ENCODE results near the gene SHISAL1.

SHISAL1 gene

DNA sequence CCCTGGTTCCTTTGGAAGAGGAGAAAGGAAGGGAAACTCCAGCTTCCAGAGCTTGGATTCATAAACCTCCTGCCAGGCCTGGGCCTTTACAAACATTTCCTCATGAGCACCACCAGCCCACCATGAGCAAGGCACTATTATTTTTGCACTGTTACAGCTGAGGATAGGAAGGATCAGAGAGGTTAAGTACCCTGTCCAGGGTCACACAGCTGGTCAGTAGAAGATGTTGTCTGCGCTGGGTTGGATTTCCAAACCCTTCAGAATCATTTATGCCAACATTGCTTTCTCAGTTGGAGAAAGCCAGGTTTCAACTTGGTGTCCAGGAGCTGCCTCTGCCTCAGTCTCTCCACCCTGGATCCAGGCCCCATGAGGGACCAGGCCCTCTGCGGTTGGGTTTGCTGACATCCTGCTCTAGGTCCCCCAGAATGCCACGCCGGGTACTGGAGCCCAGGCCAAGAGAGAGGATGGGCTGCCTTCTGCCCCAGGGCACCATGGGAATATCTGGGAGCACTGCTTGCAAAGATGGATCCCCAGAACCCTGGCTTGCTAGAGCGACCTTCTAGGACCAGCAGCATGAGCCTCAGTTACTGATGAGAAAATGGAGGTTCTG, 29.7 kb upstream of the SHISAL1 start:
- DNase-seq (ENCODE audit: low spot score), result no peak

DNA sequence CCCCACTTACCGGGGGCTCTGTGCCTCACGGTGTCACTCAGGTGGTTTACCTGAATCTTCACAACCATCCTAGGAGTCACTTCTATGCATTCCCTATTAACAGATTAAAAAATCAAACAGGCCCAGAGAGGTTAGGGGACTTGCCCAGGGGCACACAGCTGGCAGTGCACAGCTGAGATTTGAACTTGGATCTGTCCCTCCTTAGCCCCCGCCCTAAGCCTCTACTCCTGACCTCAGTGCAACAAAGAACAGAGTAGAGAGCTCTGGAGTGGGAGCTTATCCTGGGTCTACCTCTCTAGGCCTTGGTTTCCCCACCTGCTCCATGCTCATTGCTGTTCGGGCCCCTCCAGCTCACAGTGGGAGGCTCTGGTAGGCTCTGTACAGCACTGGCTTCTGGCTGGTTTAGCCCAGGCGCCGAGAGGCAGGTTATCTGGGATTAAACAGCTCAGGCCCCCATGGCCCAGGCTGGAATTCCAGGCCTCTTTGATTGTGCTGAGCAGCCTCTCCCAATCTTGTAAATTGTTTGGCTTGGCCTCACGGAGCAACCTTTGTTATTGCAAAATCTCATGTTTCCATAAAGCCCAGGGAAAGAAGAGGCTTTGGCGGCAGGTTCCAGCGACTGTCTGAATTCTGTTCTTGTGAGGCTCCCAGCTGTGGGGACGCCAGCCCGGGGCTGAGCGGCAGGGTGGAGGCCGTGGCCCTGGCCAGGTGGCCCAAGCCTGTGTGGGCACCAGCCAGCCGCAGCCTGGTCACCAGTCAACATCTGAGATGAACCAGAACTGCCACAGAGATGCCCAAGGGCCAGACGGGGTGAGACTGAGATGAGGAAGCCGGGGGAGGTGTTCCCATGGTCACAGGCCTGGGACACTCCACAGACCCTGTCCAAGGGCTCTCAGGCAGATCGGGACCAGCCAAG, 28.9 kb upstream of the SHISAL1 start:
- DNase-seq (ENCODE audit: low spot score), result no peak

DNA sequence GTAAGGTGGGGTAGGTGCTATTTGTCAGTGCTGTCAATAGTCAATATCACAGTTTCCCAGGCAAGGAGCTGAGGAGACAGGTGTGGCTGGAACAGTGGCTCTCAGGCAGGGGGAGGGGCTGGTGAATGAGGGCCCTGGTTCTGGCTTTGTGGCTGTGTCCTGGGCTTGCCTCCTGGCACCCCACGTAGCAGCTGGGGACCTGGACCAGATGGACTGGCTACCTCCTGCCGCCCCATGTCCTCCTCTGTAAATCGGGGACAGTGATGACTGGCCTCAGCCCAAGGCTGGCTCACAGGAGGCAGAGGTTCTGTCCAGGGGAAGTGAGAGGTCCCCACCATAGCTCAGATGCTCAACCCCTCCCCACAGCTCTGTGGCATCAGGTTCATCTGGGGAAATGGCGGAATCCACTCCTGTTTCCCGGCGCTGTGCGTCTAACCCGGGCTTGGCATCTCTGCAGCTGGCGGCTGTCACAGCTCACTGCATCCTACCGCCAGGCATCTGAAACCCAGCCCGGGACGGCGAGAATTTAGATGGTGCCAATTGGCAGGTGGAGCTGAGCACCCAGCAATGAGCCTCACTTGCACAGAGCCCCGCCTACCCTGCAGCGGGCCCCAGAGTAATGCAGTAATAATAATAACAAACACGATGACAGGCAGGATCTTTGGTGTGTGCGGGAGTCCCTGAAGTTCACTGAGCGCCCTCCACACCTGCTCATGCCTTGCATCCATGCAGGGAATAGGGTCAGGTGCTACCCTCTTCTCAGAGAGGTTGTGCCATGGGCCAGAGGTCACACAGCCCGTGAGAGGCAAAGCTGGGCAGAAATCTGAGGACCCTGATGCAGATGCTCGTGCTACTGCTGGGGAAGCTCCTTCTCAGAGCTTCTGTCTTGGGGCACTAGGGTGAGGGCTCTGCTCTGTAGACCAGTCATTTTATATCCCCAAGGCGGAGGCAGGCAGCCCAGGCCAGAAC, 27.8 kb upstream of the SHISAL1 start:
- no peak for DNase-seq (ENCODE audit: low spot score)

DNA sequence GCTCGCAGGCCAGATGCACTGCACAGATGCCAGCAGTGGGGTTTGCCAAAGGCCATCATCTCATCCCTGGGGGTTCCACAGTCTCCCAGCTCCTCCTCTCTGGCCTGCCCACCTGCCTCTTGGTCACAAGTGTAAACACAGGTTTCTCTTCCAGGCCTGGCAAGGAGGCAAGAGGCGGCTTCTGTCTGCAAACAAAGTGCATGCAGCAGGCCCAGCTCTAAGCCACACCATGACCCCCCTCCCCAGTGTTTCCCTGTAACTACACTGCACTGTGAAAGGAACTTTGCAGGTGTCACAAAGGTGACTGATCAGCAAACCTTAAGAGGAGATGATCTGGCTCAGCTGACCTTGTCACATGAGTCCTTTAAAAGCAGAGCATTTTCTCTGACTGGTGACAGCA, 26.2 kb upstream of the SHISAL1 start:
- no peak for DNase-seq (ENCODE audit: low spot score)

DNA sequence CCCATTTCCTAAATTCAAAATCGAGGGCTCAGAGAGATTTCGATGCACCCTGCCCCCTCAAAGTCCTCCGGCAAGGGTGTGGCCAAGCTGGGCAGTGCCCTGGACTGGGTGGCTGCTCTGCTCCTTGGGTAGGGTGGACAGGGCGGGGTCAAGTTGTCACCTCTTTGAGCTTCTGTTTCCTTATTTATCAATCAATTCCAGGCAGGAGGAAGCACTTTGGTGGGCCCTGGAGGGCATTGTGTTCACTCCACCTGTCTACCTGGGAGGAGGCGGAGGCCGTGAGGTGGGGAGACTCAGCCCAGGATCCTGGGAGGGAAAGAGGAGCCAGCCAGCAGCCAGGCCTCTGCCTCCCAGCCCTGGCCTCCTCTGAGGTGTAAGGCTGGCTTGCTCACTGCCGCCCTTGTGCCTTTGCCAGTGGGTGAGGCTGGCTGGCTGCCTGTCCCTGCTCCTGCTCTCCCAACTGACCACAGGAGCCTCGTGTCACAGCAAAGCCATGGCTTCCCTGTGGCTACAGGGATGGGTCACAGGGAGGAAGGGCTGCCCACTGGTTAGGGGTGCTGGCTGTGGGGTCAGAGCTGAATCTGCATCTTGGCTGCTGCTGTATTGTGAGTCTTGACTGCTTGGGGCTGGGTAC, 25.5 kb upstream of the SHISAL1 start:
- no peak for DNase-seq (ENCODE audit: low spot score)

DNA sequence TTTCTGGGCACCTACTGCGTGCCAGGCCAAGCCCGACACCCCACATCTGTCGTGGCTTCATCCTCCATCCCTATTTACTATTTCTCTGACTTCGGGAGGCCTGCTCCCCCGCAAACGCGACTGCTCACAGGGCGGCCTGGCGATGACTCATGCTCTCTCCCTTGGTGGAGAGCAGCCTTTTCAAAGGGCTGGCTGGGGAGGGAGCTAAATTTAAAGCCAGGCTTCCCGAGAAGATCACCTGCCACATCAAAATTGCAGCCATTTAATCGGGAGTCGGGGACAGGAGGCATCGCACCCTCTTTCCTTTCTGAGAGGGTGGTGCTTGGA, 24.9 kb upstream of the SHISAL1 start:
- DNase-seq (ENCODE audit: low spot score), result peak; percentile 58

DNA sequence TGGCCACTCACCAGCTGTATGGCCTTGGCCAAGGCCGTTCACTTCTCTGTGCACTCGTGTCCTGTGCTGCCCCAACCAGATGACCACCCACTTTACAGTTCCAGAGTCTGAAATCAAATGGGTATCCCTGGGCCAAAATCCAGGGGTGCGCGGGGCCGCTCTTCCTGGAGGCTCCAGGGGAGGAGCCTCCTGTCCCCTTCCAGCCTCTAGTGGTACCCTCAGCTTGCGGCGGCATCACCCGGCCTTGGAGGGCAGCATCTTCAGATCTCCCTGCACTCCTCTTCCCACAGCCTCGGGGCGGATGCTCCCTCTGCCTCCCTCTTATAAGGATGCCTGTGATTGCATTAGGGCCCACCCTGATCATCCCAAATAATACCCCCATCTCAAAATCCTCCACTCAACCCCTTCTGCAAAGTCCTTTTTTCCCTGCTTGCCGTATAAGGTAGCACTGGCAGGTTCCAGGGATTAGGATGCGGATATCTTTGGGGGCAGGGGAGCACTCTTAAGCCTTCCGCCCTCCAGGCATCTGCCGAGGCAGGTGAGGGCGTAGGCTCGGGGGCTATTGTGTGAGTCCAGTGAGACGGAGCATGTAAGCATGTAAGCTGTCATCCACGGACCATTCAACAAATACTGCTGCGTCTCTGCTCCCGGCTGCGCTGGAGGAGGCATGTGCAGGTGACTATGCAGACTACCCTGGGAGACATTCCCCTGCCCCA, 24.4 kb upstream of the SHISAL1 start:
- no peak for DNase-seq (ENCODE audit: low spot score)

DNA sequence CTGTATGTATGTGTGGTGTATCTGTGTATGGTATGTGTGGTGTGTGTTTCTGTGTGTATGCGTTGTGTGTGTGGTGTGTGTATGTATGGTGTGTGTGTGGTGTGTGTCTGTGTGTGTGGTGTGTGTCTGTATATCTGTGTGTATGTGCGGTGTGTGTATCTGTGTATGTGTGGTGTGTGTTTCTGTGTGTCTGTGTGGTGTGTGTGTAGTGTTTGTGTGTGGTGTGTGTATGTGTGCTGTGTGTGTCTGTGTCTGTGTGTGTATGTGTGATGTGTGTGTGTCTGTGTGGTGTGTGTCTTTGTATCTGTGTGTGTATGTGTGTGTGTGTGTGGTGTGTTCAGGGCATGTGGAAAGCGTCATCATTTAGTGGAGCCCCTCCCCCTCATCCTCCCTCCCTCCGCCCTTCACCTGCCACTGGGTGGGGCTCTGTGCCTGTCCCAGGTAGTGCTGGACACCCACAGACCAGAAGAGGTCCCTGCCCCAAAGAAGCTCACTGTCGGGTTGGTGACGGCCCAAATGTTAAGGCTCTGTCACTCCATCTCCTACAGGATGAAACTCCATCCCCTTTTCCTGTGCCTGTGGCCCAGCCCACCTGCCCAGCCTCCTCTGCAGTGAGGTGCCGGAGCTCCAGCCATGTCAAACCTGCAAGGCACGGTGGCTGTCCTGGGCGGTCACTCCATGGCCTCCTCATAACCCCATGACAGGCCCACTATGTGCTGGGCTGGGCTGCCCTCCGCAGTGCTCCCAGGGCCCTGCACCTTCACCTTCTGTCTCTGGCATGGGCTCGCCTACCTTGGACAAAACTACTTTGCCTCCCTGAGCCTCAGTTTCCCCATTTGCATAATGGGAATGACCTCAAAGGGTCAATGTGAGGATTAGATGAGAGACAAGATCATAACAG, 23.4 kb upstream of the SHISAL1 start:
- no peak for DNase-seq (ENCODE audit: low spot score)

DNA sequence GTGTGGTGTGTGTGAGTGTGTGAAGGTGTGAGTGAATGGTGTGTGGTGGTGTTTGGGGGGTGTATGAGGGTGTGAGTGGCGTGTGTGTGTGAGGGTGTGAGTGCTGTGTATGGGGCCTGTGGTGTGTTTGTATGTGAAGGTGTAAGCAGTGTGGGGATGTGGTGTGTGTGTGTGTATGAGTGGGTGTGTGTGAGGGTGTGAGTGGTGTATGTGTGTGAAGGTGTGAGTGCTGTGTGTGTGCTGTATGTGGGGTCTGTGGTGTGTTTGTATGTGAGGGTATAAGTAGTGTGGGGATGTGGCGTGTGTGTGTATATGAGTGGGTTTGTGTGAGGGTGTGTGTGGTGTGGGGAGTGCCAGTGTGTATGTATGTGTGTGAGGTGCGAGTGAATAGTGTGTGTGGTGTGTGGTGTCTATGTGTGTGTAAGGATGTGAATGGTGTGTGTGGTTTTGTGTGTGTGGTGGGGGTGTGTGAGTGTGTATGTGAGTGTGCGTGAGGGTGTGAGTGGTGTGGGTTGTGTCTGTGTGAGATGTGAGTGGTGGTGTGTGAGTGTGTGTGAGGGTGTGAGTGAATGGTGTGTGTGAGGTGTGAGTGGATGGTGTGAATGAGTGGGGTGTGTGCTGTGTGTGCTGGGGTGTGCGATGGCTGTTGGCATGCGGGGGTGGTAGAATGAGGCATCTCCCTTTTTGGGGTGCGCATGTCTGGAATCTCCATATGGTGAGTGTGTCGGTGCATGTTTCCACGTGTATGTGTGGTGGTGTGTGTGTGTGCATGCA, 22.5 kb upstream of the SHISAL1 start:
- DNase-seq (ENCODE audit: low spot score), result no peak

DNA sequence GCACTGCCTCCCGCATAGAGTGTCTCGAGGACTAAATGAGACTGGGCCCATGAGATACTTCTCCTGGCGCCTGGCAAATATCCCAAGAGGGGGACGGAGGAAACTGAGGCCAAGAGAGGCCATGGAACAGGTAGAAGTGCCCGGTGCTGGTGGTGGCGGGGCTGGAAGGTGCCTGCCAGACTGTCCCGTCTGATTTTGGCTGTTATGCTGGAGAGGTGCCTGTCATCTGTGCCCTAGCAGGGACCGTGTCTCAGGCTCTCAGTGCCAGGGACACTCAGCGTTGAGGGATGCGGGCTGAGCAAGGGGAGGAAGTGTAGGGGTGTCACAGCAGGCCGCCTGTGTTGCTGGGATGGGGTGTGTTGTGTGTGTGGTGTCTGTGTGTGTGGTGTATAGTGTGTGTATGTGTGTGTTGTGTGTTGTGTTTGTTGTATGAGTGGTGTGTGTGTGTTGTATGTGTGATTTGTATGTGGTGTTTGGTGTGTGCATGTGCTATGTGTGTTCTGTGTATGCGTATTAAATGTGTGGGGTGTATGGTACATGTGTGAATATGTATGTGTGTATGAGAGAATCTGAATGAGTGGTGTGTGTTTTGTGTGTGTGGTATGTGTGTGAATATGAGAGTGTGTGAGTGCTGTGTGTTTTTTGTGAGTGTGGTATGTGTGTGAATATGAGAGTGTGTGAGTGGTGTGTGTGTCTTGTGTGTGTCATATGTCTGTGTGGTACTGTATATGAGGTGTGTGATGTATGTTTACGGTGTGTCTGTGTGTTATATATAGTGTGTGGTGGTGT, 21.3 kb upstream of the SHISAL1 start:
- no peak for DNase-seq (ENCODE audit: low spot score)

DNA sequence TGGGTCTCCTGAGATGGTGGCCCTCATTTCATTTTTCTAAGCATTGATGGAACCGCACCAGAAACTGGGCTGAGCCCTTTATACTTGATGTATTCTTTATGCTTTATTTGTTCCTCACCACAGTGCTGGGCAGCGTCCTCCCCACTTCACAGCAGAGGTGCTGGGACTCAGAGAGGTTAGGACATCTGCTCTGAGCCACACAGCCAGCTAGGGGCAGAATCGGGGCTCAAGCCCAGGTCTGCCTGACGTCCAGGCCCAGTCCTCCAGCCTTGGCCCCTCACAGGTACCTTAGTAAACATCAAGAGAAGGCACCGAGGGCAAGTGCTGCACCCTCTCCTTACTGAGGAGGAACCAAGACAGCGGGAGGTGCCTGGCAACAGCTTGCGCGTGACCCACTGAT, 20.2 kb upstream of the SHISAL1 start:
- no peak for DNase-seq (ENCODE audit: low spot score)

DNA sequence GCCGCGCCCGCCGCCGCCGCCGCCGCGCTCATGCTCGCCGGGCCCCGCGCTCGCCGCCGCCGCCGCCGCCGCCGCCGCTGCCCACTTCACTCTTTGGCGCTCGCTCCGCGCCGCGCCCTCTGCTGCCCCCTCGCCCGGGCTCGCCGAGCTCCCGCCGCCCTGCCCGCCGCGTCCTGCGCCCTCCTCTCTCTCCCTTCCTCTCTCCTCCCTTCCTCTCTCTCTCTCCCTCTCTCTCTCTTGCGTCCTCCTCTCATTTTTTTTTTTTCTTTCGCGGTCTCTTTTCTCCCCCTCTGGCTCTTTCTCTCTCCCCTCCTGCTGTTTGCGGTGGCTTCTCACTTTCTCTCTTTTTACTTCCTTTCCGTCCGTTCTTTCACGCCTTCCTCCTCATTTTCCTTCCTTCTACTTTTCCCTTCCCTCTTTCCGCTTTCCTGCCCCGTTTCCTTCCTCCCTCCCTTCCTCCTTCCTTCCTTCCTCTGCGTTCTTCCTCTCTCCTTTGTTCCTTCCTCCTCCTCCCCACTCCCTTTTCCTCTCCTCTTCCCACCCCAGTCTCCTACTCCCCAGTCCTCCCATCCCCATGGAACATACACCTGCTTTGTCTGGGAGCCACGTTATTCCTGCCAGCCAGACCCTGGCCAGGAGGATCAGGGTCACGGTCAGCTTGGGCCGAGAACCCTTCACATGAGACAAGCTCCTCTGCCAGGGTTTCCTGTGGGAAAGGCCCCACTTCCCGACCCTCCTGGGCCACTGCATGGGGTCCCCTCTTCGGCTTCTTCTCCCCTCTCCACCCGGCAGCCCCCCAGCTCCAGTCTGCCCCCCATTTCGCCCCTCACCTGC, 19.3 kb upstream of the SHISAL1 start:
- no peak for DNase-seq (ENCODE audit: low spot score)

DNA sequence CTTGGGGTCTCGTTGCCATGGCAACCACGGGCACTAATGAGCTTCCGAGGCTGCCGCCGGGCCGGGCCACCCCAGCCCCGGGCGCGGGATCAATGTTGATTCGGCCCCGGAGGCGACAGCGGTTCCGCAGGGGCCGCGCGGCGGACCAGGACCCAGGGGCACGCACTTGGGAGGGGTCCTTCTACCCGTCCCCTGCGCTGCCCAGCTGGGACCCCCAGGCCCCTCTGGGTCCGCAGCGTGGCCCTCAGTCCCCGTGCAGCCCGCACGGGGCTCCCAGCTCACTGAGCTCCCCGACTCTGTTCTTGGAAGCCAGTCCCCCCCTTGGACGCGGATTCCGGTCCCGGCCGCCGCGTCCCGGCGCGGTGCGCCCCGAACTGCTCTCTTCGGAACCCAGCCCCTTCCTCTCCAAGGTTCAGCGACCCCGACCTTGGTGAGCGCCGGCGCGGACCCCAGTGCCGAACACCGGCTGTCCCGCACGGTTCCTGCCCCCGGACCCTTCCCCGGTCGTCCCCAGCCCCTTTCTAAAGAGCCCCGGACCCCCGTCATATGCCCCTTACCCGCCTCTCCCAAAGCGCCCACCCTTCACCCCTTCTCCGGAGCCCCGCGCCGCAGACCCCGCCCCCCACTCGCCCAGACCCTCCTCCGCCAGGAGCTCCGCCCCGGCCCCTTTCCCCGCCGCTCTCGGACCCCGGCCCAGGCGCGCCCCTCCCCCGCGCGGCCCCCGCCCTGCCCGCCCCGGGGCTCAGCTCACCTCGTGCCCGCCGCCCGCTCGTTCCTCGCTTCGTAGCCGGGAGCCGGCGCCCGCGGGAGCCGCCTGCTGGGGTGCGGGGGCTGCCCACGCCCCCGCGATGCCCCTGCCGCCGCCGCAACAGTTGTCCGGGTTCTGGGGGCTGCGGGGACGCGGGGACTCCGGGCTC, 18.3 kb upstream of the SHISAL1 start:
- no peak for DNase-seq (ENCODE audit: low spot score)

DNA sequence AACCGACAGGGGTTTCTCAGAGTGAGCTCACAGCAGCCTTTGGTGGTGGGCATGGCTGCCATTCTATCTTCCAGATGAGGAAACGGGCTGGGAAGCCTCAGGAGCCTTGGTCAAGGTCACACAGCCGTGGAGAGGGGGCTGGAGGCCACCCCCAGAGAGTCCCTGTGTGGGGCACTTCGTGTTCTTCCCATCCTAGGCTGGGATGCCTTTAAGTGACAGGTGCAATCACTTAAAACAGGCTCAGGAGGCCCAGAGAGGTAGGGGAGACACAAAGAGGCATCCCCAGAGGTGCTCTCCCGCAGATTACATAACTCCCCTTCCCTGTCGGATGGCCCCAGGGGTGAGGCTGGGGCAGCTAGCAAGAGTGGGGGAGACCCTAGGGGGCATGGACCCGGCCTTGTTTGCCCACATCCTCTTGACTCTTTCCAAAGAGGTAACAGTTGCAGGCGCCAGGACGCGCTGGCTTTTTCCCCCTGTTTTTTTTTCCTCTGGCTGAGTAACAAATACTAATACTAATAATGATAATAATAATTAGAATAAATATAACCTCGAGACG, 17.5 kb upstream of the SHISAL1 start:
- no peak for DNase-seq (ENCODE audit: low spot score)

DNA sequence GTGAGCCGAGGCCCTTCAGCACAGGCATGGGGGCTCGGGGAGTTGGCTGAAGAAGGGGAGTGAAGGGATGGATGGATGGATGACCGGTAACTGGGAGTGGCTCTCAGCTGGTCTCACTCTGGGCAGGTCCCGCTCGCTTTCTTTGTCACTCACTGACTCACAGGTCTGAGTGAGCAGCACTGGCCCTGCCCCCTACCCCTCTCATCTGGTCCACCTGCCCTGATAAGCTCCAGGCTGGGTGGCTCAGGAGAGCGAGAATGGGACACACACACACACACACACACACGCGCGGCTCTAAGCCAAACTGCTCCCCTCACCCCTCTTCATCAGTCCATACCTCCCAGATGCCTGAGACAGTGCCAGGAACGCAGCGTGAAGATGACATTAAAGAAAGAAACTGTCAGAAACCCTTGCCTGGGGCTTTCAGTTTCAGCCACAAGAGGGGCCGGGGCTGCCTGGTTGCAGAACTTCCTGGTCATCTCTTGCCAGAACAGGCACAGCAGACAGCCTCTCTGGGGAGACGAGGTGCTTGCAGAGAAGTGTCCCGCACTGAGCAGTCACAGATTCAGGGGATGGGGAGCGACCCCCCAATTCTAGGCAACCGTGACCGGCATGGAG, 16.5 kb upstream of the SHISAL1 start:
- DNase-seq (ENCODE audit: low spot score), result no peak

DNA sequence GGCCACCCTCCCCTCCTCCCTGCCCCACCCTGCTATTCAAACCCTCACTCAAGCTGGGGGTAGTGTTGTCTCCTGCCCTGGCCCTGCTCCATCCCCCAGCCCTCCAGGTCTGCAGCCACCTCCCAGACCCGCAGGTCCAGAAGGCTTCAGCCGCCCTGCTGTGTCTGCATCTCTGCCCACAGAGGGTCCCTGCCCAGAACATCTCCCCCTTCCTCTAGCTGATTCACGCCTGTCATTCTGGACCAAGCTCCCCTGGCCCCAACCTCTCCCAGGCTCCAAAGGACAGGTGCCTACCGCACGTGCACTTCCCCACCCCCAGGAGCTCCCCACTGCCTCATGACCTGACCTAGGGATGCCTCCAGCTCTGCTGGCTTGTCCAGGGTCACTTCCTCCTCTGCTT, 16.0 kb upstream of the SHISAL1 start:
- no peak for DNase-seq (ENCODE audit: low spot score)

Measured in RKO (cell line).